Measurements from ENCODE around the gene COPS4.

GRCh38 chr4:83089410-83090157 is 54.6 kb downstream of the COPS4 start:
- no peak for TF ChIP-seq POLR2AphosphoS5 (IDR thresholded peaks at IDR 0.05; ENCODE audit: low read depth, low read length)
- TF ChIP-seq TAF1 (IDR thresholded peaks at IDR 0.05; ENCODE audit: borderline replicate concordance, insufficient read depth, low read length) = no peak
- no peak for TF ChIP-seq REST (IDR thresholded peaks at IDR 0.05; ENCODE audit: insufficient read depth in 1 of 2, low read depth in 2 of 2, low read length in 2 of 2)
